Activated T-cell treated with anti-CD3 and anti-CD28 coated beads, Interleukin-2, amount 50 U/mL, for 24 hours (primary cell): ENCODE results near the gene DDIT4.
"Not testable (repeated sequence)": the region's sequence is repeated elsewhere in the genome, so short reads cannot be mapped to it uniquely, and the experiment has no call there.

ENCODE experiments used
- DNase-seq: peaks from one replicate; pipeline ENCODE4 v3.0.0-alpha.2; 2020
- H3K27ac Mint-ChIP-seq: 2 replicates; pipeline ENCODE4 v1.8.0; 2020; ENCODE audit warnings: mild to moderate bottlenecking, mixed read lengths
- H3K27me3 Mint-ChIP-seq: 2 replicates; pipeline ENCODE4 v1.8.0; 2020; ENCODE audit warnings: mixed read lengths
- H3K36me3 Mint-ChIP-seq: 2 replicates; pipeline ENCODE4 v1.8.0; 2020; ENCODE audit warnings: low read depth, mixed read lengths
- H3K4me1 Mint-ChIP-seq: 2 replicates; pipeline ENCODE4 v1.8.0; 2020; ENCODE audit warnings: low read depth, mixed read lengths
- H3K4me3 Mint-ChIP-seq: 2 replicates; pipeline ENCODE4 v1.8.0; 2020; ENCODE audit warnings: mild to moderate bottlenecking, moderate library complexity, mixed read lengths
- H3K9me3 Mint-ChIP-seq: 2 replicates; pipeline ENCODE4 v1.8.0; 2020; ENCODE audit warnings: mixed read lengths

The DDIT4 gene

GRCh38 chr10:72241691-72242252, 32.0 kb upstream of the DDIT4 start:
- Mint-ChIP-seq H3K4me3 (no peak overlapping the region), H3K27ac (peak overlapping the region; percentile 84), H3K9me3 (no peaks in the 10 kb centered on the region), H3K27me3 (no peaks in the 10 kb centered on the region), H3K36me3 (peaks cover 16% of the 10 kb centered on the region), H3K4me1 (peaks cover 63% of the 10 kb centered on the region)
- DNase-seq: no peak

GRCh38 chr10:72242675-72243074, 31.0 kb upstream of the DDIT4 start:
- H3K27me3 Mint-ChIP-seq: no peaks in the 10 kb centered on the region
- H3K9me3 Mint-ChIP-seq: no peaks in the 10 kb centered on the region
- peaks cover 7% of the 10 kb centered on the region for H3K36me3 Mint-ChIP-seq
- peak overlapping the region; percentile 84 for H3K27ac Mint-ChIP-seq
- H3K4me3 Mint-ChIP-seq: peak overlapping the region; percentile 19
- peaks cover 68% of the 10 kb centered on the region for H3K4me1 Mint-ChIP-seq
- DNase-seq: no peak

GRCh38 chr10:72243822-72244437, 29.8 kb upstream of the DDIT4 start:
- Mint-ChIP-seq H3K27ac (peak overlapping the region; percentile 84), H3K4me3 (no peak overlapping the region), H3K36me3 (no peaks in the 10 kb centered on the region), H3K9me3 (no peaks in the 10 kb centered on the region), H3K27me3 (no peaks in the 10 kb centered on the region), H3K4me1 (peaks cover 78% of the 10 kb centered on the region)
- DNase-seq: no peak

GRCh38 chr10:72244573-72245038, 29.1 kb upstream of the DDIT4 start:
- DNase-seq: no peak
- Mint-ChIP-seq H3K36me3 (no peaks in the 10 kb centered on the region), H3K27me3 (no peaks in the 10 kb centered on the region), H3K4me3 (no peak overlapping the region), H3K4me1 (peaks cover 78% of the 10 kb centered on the region), H3K9me3 (no peaks in the 10 kb centered on the region), H3K27ac (peak overlapping the region; percentile 84)

GRCh38 chr10:72245949-72246525, 27.7 kb upstream of the DDIT4 start:
- DNase-seq: no peak
- H3K4me3 Mint-ChIP-seq: no peak overlapping the region
- H3K36me3 Mint-ChIP-seq: no peaks in the 10 kb centered on the region
- peak overlapping the region; percentile 84 for H3K27ac Mint-ChIP-seq
- H3K4me1 Mint-ChIP-seq: peaks cover 83% of the 10 kb centered on the region
- H3K27me3 Mint-ChIP-seq: no peaks in the 10 kb centered on the region
- H3K9me3 Mint-ChIP-seq: no peaks in the 10 kb centered on the region

GRCh38 chr10:72248468-72249151, 25.1 kb upstream of the DDIT4 start:
- Mint-ChIP-seq H3K4me3 (peak overlapping the region; percentile 76), H3K36me3 (no peaks in the 10 kb centered on the region), H3K9me3 (no peaks in the 10 kb centered on the region), H3K27ac (peak overlapping the region; percentile 93), H3K4me1 (peaks cover 82% of the 10 kb centered on the region), H3K27me3 (no peaks in the 10 kb centered on the region)
- DNase-seq: peak; percentile 75

GRCh38 chr10:72249176-72249862, 24.4 kb upstream of the DDIT4 start:
- not testable (repeated sequence) for H3K36me3 Mint-ChIP-seq
- peaks cover 79% of the 10 kb centered on the region for H3K4me1 Mint-ChIP-seq

GRCh38 chr10:72250666-72251065, 23.1 kb upstream of the DDIT4 start:
- Mint-ChIP-seq H3K36me3 (no peaks in the 10 kb centered on the region), H3K27ac (peak overlapping the region; percentile 78), H3K4me1 (peaks cover 79% of the 10 kb centered on the region), H3K9me3 (no peaks in the 10 kb centered on the region), H3K4me3 (peak overlapping the region; percentile 27), H3K27me3 (no peaks in the 10 kb centered on the region)
- DNase-seq: no peak

More at GRCh38 chr10:72249176-72249862, 24.4 kb upstream of the DDIT4 start:
- not testable (repeated sequence) for H3K27me3 Mint-ChIP-seq, DNase-seq, H3K9me3 Mint-ChIP-seq
- H3K27ac Mint-ChIP-seq: peak overlapping the region; percentile 93
- H3K4me3 Mint-ChIP-seq: peak overlapping the region; percentile 76

GRCh38 chr10:72251635-72252034, 22.1 kb upstream of the DDIT4 start:
- H3K4me3 Mint-ChIP-seq: no peak overlapping the region

GRCh38 chr10:72252972-72253371, 20.8 kb upstream of the DDIT4 start:
- H3K36me3 Mint-ChIP-seq: no peaks in the 10 kb centered on the region
- H3K9me3 Mint-ChIP-seq: no peaks in the 10 kb centered on the region
- DNase-seq: no peak
- peak overlapping the region; percentile 83 for H3K27ac Mint-ChIP-seq
- H3K4me3 Mint-ChIP-seq: no peak overlapping the region
- H3K4me1 Mint-ChIP-seq: peaks cover 74% of the 10 kb centered on the region
- H3K27me3 Mint-ChIP-seq: no peaks in the 10 kb centered on the region

More at GRCh38 chr10:72251635-72252034, 22.1 kb upstream of the DDIT4 start:
- H3K36me3 Mint-ChIP-seq: no peaks in the 10 kb centered on the region
- no peaks in the 10 kb centered on the region for H3K27me3 Mint-ChIP-seq
- no peaks in the 10 kb centered on the region for H3K9me3 Mint-ChIP-seq
- peaks cover 76% of the 10 kb centered on the region for H3K4me1 Mint-ChIP-seq
- DNase-seq: no peak
- H3K27ac Mint-ChIP-seq: peak overlapping the region; percentile 82

- Mint-ChIP-seq H3K4me1 (peaks cover 70% of the 10 kb centered on the region), H3K27me3 (no peaks in the 10 kb centered on the region), H3K27ac (peak overlapping the region; percentile 83), H3K36me3 (no peaks in the 10 kb centered on the region), H3K4me3 (no peak overlapping the region), H3K9me3 (no peaks in the 10 kb centered on the region)
- DNase-seq: no peak
These were observed 20.1 kb upstream of the DDIT4 start for GRCh38 chr10:72253578-72253977.

GRCh38 chr10:72254813-72255568, 18.7 kb upstream of the DDIT4 start:
- no peaks in the 10 kb centered on the region for H3K36me3 Mint-ChIP-seq
- no peaks in the 10 kb centered on the region for H3K9me3 Mint-ChIP-seq
- peaks cover 73% of the 10 kb centered on the region for H3K4me1 Mint-ChIP-seq
- DNase-seq: peak; percentile 65
- H3K27me3 Mint-ChIP-seq: no peaks in the 10 kb centered on the region
- peak overlapping the region; percentile 92 for H3K27ac Mint-ChIP-seq
- H3K4me3 Mint-ChIP-seq: peak overlapping the region; percentile 59

- H3K4me1 Mint-ChIP-seq: peaks cover 75% of the 10 kb centered on the region
These were observed 17.6 kb upstream of the DDIT4 start for GRCh38 chr10:72255977-72256729.

More at GRCh38 chr10:72255977-72256729, 17.6 kb upstream of the DDIT4 start:
- H3K27ac Mint-ChIP-seq: peak overlapping the region; percentile 63
- H3K27me3 Mint-ChIP-seq: no peaks in the 10 kb centered on the region
- no peaks in the 10 kb centered on the region for H3K9me3 Mint-ChIP-seq
- H3K36me3 Mint-ChIP-seq: no peaks in the 10 kb centered on the region
- H3K4me3 Mint-ChIP-seq: no peak overlapping the region
- DNase-seq: no peak
